Epithelial cell of proximal tubule (primary cell): Measurements from ENCODE around the gene ASB13. TPM values are rescaled to one million over a fixed set of nuclear protein-coding genes. Genes with fewer than 3 reads are reported as not detected.

Experiments
- DNase-seq: peaks from one replicate; pipeline ENCODE4 v3.0.0-alpha.2; 2011; ENCODE audit warnings: low read depth
- H3K4me3 ChIP-seq: 2 replicates; pipeline ENCODE4 v1.5.1; 2011; ENCODE audit warnings: low read depth, mild to moderate bottlenecking, low read length
- total RNA-seq: library from RNA; depleted of rRNA; stranded (reverse); fragments of >200 nt; gene quantifications from 2 replicates; pipeline ENCODE4 v1.2.3, GENCODE V29; 2015
- TF ChIP-seq, protein P1 (sequence below): conservative IDR thresholded peaks from 2 replicates; pipeline ENCODE4 v1.5.1; 2012; ENCODE audit warnings: low read depth, mild to moderate bottlenecking, low read length

Gene ASB13
- total RNA-seq, 1 donor from 2014 or later, result 12.8 TPM

GRCh38 chr10:5648494-5649457 lies 17.6 kb downstream of the ASB13 start:
- DNase-seq, result no peak
- H3K4me3 ChIP-seq, result no peak overlapping the region
- TF ChIP-seq, protein P1, sequence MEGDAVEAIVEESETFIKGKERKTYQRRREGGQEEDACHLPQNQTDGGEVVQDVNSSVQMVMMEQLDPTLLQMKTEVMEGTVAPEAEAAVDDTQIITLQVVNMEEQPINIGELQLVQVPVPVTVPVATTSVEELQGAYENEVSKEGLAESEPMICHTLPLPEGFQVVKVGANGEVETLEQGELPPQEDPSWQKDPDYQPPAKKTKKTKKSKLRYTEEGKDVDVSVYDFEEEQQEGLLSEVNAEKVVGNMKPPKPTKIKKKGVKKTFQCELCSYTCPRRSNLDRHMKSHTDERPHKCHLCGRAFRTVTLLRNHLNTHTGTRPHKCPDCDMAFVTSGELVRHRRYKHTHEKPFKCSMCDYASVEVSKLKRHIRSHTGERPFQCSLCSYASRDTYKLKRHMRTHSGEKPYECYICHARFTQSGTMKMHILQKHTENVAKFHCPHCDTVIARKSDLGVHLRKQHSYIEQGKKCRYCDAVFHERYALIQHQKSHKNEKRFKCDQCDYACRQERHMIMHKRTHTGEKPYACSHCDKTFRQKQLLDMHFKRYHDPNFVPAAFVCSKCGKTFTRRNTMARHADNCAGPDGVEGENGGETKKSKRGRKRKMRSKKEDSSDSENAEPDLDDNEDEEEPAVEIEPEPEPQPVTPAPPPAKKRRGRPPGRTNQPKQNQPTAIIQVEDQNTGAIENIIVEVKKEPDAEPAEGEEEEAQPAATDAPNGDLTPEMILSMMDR, result no peak

- DNase-seq, result no peak
- TF ChIP-seq, protein P1, result no peak
These were observed 18.7 kb downstream of the ASB13 start for GRCh38 chr10:5647507-5648240.

GRCh38 chr10:5645944-5646617 lies 20.3 kb downstream of the ASB13 start:
- no peak for DNase-seq
- H3K4me3 ChIP-seq, result no peak overlapping the region
- TF ChIP-seq, protein P1, result no peak

More at GRCh38 chr10:5647507-5648240, 18.7 kb downstream of the ASB13 start:
- no peak overlapping the region for H3K4me3 ChIP-seq

DNA sequence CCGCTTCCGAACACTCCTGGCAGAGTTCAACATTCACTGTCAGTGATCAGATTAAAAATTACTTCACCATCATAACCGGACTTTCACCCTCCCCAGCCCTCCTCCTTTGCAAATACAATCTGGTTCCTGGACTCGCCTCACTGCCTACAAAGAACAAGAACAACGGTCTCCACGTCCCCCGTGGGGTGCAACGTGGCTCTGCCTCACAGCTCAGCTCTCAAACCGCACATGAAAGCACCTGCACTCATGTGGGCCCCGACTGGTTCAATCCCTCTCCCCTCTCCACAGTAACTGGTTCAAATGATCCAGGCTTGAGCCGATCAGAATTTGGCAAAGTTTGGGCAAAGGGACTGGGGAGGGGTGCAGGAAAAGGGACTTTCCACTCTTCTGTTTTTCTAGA lies 21.0 kb downstream of the ASB13 start:
- TF ChIP-seq, protein P1, result no peak
- no peak for DNase-seq
- no peak overlapping the region for H3K4me3 ChIP-seq

DNA sequence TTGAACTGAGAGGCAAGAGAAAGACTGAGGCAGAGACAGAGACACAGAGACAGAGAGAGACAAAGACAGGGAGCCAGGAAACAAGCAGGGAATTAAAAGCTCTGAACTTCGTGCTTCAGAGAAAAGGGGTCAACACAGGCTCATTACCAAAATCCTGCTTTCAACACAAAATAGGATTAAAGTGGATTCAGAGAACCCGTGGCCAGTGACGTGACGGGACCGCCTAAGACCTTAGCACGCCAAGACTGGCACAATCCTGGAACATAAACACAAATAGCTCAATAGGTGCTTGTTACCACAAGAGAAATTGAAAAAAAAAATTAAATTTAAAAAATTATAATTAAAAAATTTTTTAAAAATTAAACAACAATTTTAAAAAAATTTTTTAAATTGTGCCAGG lies 21.5 kb downstream of the ASB13 start:
- TF ChIP-seq, protein P1, result no peak
- DNase-seq, result no peak

DNA sequence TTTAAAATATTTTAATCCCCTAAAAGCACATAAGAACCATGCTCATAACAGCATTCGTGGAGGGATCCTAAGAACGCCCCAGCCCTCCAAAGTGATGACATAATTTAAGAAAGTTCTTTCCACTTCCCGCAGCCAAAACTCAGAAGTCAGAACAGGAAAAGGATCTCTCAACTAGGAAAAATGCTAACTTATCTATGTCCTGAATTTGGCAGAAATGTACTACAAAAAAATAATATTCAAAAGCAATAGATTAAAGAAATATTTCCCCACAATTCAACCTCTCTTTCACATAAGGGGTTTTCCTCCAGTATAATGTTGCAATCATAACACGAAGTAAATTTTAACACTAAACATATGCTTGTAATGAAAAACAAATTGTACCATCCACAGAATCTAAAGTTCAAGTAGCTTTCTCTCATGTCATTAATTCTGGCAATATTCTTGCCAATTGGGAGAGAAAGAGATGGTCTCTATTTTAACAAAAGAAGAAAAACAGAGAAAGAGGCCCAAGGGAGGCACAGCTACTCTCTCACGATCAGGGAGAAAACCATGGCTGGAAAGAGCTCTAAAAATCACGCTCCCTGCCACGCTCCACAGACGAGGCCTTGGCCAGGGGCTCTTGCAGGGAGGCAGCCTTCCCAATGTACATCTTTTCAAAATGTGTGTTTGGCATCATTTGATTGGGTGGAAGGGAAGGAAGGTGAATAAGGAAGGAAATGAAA lies 22.9 kb downstream of the ASB13 start:
- no peak for DNase-seq
- TF ChIP-seq, protein P1, result no peak
- H3K4me3 ChIP-seq, result no peak overlapping the region

More for the DNA sequence above, 21.5 kb downstream of the ASB13 start:
- H3K4me3 ChIP-seq, result no peak overlapping the region
